ENCODE data around the gene AHCYL2. TPM values are rescaled to one million over a fixed set of nuclear protein-coding genes. Genes with fewer than 3 reads are reported as not detected.

Gene AHCYL2
- total and polyA plus RNA-seq, 2 of the 8 experiments (the other 6 are each of a cell fraction or from before 2014, with no cell fraction given), result 20.7 to 25.4 TPM

GRCh38 chr7:129205987-129206785 lies 18.6 kb upstream of the AHCYL2 start:
- DNase-seq (ENCODE audit: low read depth in 1 of 2, low spot score in 2 of 2), result no peak
- Histone ChIP-seq H3K9ac (replicated peaks in 1 of 4; ENCODE audit: extremely low read depth in 1 of 4, low read depth in 3 of 4, low read length in 3 of 4) (no peak overlapping the region; a peak in 1 of 7 replicates), H3K23me2 (ENCODE audit: low read depth, low read length) (no peaks in the 10 kb centered on the region), H4K91ac (replicated peaks; ENCODE audit: insufficient read length, low read length) (no peak overlapping the region), H4K20me1 (replicated peaks in 1 of 2; ENCODE audit: control insufficient read depth in 1 of 2, insufficient read depth in 2 of 2, low read length in 2 of 2) (peaks cover 0 to 14% of the 10 kb centered on the region in 2 experiments), H2AFZ (ENCODE audit: low read length) (no peak overlapping the region), H3K56ac (replicated peaks; ENCODE audit: insufficient read length, low read depth, low read length) (no peak overlapping the region), H3K79me2 (ENCODE audit: control insufficient read depth in 1 of 2, insufficient read depth in 2 of 2, low read length in 2 of 2) (peaks cover 0 to 7% of the 10 kb centered on the region in 2 experiments; a peak in 2 of 4 replicates), H3K4ac (replicated peaks; ENCODE audit: insufficient read length, low read depth, low read length) (no peak overlapping the region), H2BK12ac (ENCODE audit: low read depth, low read length) (no peak overlapping the region), H2BK120ac (replicated peaks; ENCODE audit: low read depth, low read length) (no peak overlapping the region), H2BK5ac (ENCODE audit: low read depth, low read length) (no peak overlapping the region), H3K14ac (ENCODE audit: insufficient read length) (no peak overlapping the region), H3K4me2 (ENCODE audit: insufficient read depth in 1 of 2, low read depth in 2 of 2, low read length in 2 of 2) (no peak overlapping the region), H3K36me3 (ENCODE audit: control insufficient read depth in 2 of 4, insufficient read depth in 4 of 4, low read length in 3 of 4) (peaks cover 7 to 35% (median 21%) of the 10 kb centered on the region in 4 experiments), H3K27me3 (replicated peaks in 1 of 4; ENCODE audit: control insufficient read depth in 3 of 4, extremely low read depth in 1 of 4, insufficient read depth in 3 of 4, low read length in 3 of 4) (no peaks in the 10 kb centered on the region), H3K23ac (ENCODE audit: insufficient read length) (no peak overlapping the region), H3K79me1 (ENCODE audit: low read depth, low read length) (peaks cover 6% of the 10 kb centered on the region; the same call in 1 of the 2 replicates), H2AK5ac (ENCODE audit: low read depth, low read length) (no peak overlapping the region), H3K4me3 (ENCODE audit: extremely low read depth in 1 of 4, insufficient read depth in 2 of 4, low read depth in 3 of 4, low read length in 4 of 4) (no peak overlapping the region), H3K9me3 (ENCODE audit: insufficient read depth in 2 of 2, low read depth in 1 of 2, low read length in 1 of 2) (no peaks in the 10 kb centered on the region), H3K18ac (ENCODE audit: extremely low read depth, low read length) (no peak overlapping the region), H2BK15ac (ENCODE audit: low read length) (no peak overlapping the region), H4K5ac (ENCODE audit: insufficient read length, low read depth, low read length) (no peak overlapping the region), H3K27ac (ENCODE audit: low read depth, low read length) (no peak overlapping the region; the same call in 1 of the 2 replicates), H2BK20ac (ENCODE audit: low read length) (no peak overlapping the region), H3K4me1 (replicated peaks in 1 of 4; ENCODE audit: control insufficient read depth in 3 of 4, insufficient read depth in 4 of 4, low read length in 3 of 4) (no peaks in the 10 kb centered on the region), H4K8ac (ENCODE audit: extremely low read depth, insufficient read depth, low read length) (no peak overlapping the region)
- no peak for TF ChIP-seq SP2 (IDR thresholded peaks at IDR 0.05; ENCODE audit: low read length)
- TF ChIP-seq CHD1 (IDR thresholded peaks at IDR 0.05; ENCODE audit: low read depth, low read length), result no peak
- no peak for TF ChIP-seq ZNF274 (IDR thresholded peaks at IDR 0.05; ENCODE audit: borderline replicate concordance, extremely low read depth, low read length)
- no peak for TF ChIP-seq RFX5 (IDR thresholded peaks at IDR 0.05; ENCODE audit: borderline replicate concordance, low read depth, low read length)
- no peak for TF ChIP-seq ATF3 (IDR thresholded peaks at IDR 0.05; ENCODE audit: insufficient read depth, low read depth, low read length)
- 92% methylated on average over 18 of the region's 18 CpGs; no CpG with 5 or more reads in 1 of the 2 experiments for WGBS, 2 experiments (ENCODE audit: extremely low coverage in 1 of 2, insufficient coverage in 1 of 2, insufficient read length in 1 of 2, insufficient replicate concordance in 2 of 2, low coverage in 1 of 2, low lambda C conversion rate in 2 of 2, missing lambda C conversion rate in 1 of 2)
- no peak for FAIRE-seq
- POLR2A ChIA-PET (ENCODE audit: partially characterized antibody), result interaction anchor here (1.9 to 2.2 kb wide), 2 partner anchors 18 to 42 kb away, joined by 4 to 5 read pairs; partner anchors contain the start of gene SMO
- CTCF ChIA-PET (ENCODE audit: partially characterized antibody), result interaction anchor here (0.7 to 10.6 kb wide), 4 partner anchors 8 to 41 kb away, joined by 3 to 258 read pairs (median 24); no protein-coding TSS in a partner anchor
